Panc1 (cell line): ENCODE data around the gene DIAPH3. TPM values are rescaled to one million over a fixed set of nuclear protein-coding genes. Genes with fewer than 3 reads are reported as not detected.

Source experiments
- ATAC-seq: fragments of 200-7000 bp; cut with Tn5 transposase; 2 replicates; pipeline ENCODE4 v1.9.1; 2020; ENCODE audit warnings: mild to moderate bottlenecking, moderate library complexity
- BruUV-seq: library from RNA; stranded (reverse); fragments of 400-500 nt; replicated peaks from 2 replicates; lab custom pipeline; 2021; lab: Mats Ljungman, UMichigan
- CTCF ChIA-PET: fragments of 300-600 bp; sonication (Branson Sonifier 250); formaldehyde crosslinking; loops from one replicate; lab custom pipeline; 2022; ENCODE audit warnings: antibody characterized with exemption; lab: Charles Lee
- POLR2A ChIA-PET: fragments of 300-600 bp; sonication (Branson Sonifier 250); formaldehyde crosslinking; loops from one replicate; lab custom pipeline; 2022; ENCODE audit warnings: antibody characterized with exemption; lab: Charles Lee
- DNase-seq: peaks from one replicate; pipeline ENCODE4 v3.0.0-alpha.2; 2010; ENCODE audit warnings: low read depth, low spot score
- H3K27ac ChIP-seq: 2 replicates; pipeline ENCODE4 v1.5.1; 2011; ENCODE audit warnings: mild to moderate bottlenecking, low read length, inconsistent platforms
- H3K27me3 ChIP-seq: fragments of 200-500 bp; sonication (Bioruptor generic); 2 replicates; pipeline ENCODE4 v1.6.0; 2014; ENCODE audit warnings: low read length, inconsistent platforms; ENCODE audit not compliant: control insufficient read depth, insufficient read depth
- H3K36me3 ChIP-seq: fragments of 200-500 bp; sonication (Bioruptor generic); 2 replicates; pipeline ENCODE4 v1.5.1; 2014; ENCODE audit warnings: inconsistent platforms, mild to moderate bottlenecking, low read length, moderate library complexity; ENCODE audit not compliant: control insufficient read depth, insufficient read depth
- H3K4me1 ChIP-seq: 2 replicates; pipeline ENCODE4 v1.5.1; 2011; ENCODE audit warnings: inconsistent platforms, mild to moderate bottlenecking, low read length, moderate library complexity; ENCODE audit not compliant: control insufficient read depth, insufficient read depth
- H3K4me3 ChIP-seq, 2 experiments: 2 replicates each; pipeline ENCODE4 v1.5.1; 2011 to 2012; ENCODE audit warnings: low read depth in 2 of 2, low read length in 2 of 2, mild to moderate bottlenecking in 2 of 2, inconsistent platforms in 1 of 2, moderate library complexity in 1 of 2
- H3K9me3 ChIP-seq: fragments of 200-500 bp; sonication (Bioruptor generic); 2 replicates; pipeline ENCODE4 v1.5.1; 2014; ENCODE audit warnings: low read depth, mild to moderate bottlenecking, inconsistent platforms, low read length, moderate library complexity; ENCODE audit not compliant: control insufficient read depth, insufficient read depth
- POLR2AphosphoS5 ChIP-seq: IDR thresholded peaks from 2 replicates; pipeline ENCODE4 v1.6.1; 2012; ENCODE audit warnings: mild to moderate bottlenecking, low read depth, low read length, moderate library complexity
- SIN3A ChIP-seq: IDR thresholded peaks from 2 replicates; pipeline ENCODE4 v1.6.1; 2012; ENCODE audit warnings: low read depth, mild to moderate bottlenecking, low read length, moderate library complexity, borderline replicate concordance; ENCODE audit not compliant: insufficient read depth
- TCF7L2 ChIP-seq: IDR thresholded peaks from 2 replicates; pipeline ENCODE4 v1.6.1; 2011; ENCODE audit warnings: mild to moderate bottlenecking, low read depth, low read length, inconsistent platforms
- in situ Hi-C: cut with HindIII; loops from 2 replicates; pipeline ENCODE4 v1.10.0; 2016; ENCODE audit warnings: low sequenced_read_pairs, low pct_unique_long_range_greater_than_20kb
- intact Hi-C: fragments of 100-400 bp; cut with micrococcal nuclease; formaldehyde crosslinking; loops from one replicate; pipeline ENCODE4 v1.10.0; 2022; ENCODE audit not compliant: unreplicated experiment
- total RNA-seq: library from RNA; stranded (reverse); gene quantifications from one replicate; pipeline ENCODE4 v1.2.1, GENCODE V29; 2021; ENCODE audit not compliant: unreplicated experiment
- TF ChIP-seq, protein P1 (sequence below), 2 experiments: IDR thresholded peaks; 2 replicates each; pipeline ENCODE4 v1.6.1; 2011 to 2012; ENCODE audit warnings: low read depth in 2 of 2, control low read depth in 1 of 2, low read length in 1 of 2, mild to moderate bottlenecking in 1 of 2, moderate library complexity in 1 of 2; ENCODE audit not compliant: insufficient read depth in 1 of 2
- TF ChIP-seq, protein P2 (sequence below): fragments of 450-650 bp; IDR thresholded peaks from 2 replicates; pipeline ENCODE4 v1.5.1; 2017; ENCODE audit warnings: mild to moderate bottlenecking

The DIAPH3 gene
- total RNA-seq, 1 experiment from 2014 or later, result 15.4 TPM

DNA sequence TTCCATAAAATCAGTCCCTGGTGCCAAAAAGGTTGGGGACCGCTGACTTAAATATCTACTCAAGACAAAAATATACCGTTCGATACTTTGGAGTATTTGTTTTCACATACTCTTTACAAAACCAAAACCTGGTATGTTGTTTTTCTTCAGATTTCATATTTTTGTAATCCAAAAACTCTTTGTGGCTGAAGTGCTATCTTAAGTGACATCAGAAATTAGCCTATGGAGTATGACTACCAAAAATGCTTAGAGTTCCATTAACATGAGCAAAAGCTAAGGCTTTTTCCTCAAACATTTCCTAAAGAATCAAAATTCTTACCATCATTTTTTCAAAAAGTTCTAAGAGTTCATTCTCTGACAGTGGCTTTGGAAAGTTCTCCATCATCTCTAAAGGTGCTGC lies 52.0 kb downstream of the DIAPH3 start:
- TF ChIP-seq TCF7L2 (no peak), POLR2AphosphoS5 (no peak), SIN3A (no peak)
- TF ChIP-seq, protein P1, sequence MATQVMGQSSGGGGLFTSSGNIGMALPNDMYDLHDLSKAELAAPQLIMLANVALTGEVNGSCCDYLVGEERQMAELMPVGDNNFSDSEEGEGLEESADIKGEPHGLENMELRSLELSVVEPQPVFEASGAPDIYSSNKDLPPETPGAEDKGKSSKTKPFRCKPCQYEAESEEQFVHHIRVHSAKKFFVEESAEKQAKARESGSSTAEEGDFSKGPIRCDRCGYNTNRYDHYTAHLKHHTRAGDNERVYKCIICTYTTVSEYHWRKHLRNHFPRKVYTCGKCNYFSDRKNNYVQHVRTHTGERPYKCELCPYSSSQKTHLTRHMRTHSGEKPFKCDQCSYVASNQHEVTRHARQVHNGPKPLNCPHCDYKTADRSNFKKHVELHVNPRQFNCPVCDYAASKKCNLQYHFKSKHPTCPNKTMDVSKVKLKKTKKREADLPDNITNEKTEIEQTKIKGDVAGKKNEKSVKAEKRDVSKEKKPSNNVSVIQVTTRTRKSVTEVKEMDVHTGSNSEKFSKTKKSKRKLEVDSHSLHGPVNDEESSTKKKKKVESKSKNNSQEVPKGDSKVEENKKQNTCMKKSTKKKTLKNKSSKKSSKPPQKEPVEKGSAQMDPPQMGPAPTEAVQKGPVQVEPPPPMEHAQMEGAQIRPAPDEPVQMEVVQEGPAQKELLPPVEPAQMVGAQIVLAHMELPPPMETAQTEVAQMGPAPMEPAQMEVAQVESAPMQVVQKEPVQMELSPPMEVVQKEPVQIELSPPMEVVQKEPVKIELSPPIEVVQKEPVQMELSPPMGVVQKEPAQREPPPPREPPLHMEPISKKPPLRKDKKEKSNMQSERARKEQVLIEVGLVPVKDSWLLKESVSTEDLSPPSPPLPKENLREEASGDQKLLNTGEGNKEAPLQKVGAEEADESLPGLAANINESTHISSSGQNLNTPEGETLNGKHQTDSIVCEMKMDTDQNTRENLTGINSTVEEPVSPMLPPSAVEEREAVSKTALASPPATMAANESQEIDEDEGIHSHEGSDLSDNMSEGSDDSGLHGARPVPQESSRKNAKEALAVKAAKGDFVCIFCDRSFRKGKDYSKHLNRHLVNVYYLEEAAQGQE (IDR thresholded peaks at IDR 0.05; ENCODE audit: insufficient read depth in 1 of 2, low read depth in 2 of 2, low read length in 1 of 2), result no peak
- TF ChIP-seq, protein P2, sequence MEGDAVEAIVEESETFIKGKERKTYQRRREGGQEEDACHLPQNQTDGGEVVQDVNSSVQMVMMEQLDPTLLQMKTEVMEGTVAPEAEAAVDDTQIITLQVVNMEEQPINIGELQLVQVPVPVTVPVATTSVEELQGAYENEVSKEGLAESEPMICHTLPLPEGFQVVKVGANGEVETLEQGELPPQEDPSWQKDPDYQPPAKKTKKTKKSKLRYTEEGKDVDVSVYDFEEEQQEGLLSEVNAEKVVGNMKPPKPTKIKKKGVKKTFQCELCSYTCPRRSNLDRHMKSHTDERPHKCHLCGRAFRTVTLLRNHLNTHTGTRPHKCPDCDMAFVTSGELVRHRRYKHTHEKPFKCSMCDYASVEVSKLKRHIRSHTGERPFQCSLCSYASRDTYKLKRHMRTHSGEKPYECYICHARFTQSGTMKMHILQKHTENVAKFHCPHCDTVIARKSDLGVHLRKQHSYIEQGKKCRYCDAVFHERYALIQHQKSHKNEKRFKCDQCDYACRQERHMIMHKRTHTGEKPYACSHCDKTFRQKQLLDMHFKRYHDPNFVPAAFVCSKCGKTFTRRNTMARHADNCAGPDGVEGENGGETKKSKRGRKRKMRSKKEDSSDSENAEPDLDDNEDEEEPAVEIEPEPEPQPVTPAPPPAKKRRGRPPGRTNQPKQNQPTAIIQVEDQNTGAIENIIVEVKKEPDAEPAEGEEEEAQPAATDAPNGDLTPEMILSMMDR, result no peak
- H3K27ac ChIP-seq, result no peak overlapping the region
- ChIA-PET CTCF (no interaction called here), POLR2A (no interaction called here)
- no TSS peak for BruUV-seq
- H3K9me3 ChIP-seq, result peaks cover 12% of the 10 kb centered on the region
- no peak for ATAC-seq
- no peaks in the 10 kb centered on the region for H3K27me3 ChIP-seq
- H3K4me1 ChIP-seq, result no peaks in the 10 kb centered on the region
- in situ Hi-C loops (no loop called here), intact Hi-C loops (no loop called here)
- DNase-seq, result no peak
- no peak overlapping the region for H3K4me3 ChIP-seq
- H3K36me3 ChIP-seq, result no peaks in the 10 kb centered on the region; the same call in 1 of the 2 replicates

DNA sequence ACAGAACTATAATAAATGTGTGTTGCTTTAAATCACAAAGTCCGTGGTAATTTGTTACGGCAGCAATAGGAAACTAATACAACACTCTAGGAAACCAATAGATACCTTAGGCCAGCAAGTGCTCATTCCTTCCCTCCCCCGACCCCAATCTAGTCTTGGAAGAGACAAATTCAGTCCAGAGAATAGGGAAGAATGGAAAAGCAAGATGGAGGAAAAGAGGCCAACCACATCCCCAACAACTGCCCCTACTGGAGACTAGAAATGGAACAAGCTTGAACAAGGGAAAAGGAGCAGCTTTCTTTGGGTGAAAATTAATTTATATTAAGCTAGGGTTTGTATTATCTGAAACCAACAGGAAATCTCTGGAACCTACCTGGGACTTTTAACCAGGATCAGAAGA lies 54.4 kb downstream of the DIAPH3 start:
- TF ChIP-seq, protein P2, result no peak
- TF ChIP-seq, protein P1 (IDR thresholded peaks at IDR 0.05; ENCODE audit: insufficient read depth in 1 of 2, low read depth in 2 of 2, low read length in 1 of 2), result no peak
- no peak for TF ChIP-seq TCF7L2
- no peak for TF ChIP-seq SIN3A
- TF ChIP-seq POLR2AphosphoS5, result no peak
- H3K27ac ChIP-seq, result no peak overlapping the region
- H3K27me3 ChIP-seq, result no peaks in the 10 kb centered on the region
- CTCF ChIA-PET, result no interaction called here
- in situ Hi-C loops, result no loop called here
- H3K4me1 ChIP-seq, result no peaks in the 10 kb centered on the region
- DNase-seq, result no peak
- H3K9me3 ChIP-seq, result peaks cover 7% of the 10 kb centered on the region
- no peaks in the 10 kb centered on the region; the same call in 1 of the 2 replicates for H3K36me3 ChIP-seq
- POLR2A ChIA-PET, result no interaction called here
- BruUV-seq, result no TSS peak
- no peak for ATAC-seq
- no peak overlapping the region for H3K4me3 ChIP-seq
- intact Hi-C loops, result no loop called here
